OCI-LY7 (cell line): ENCODE results near the gene SHROOM3.

Experiments
- CTCF ChIP-seq: fragments of 200-600 bp; sonication (generic); conservative IDR thresholded peaks from 2 replicates; pipeline ENCODE4 v1.5.1; 2014; ENCODE audit warnings: mild to moderate bottlenecking, antibody characterized with exemption, low read length, moderate library complexity, mixed read lengths
- EZH2phosphoT487 ChIP-seq: fragments of 200-600 bp; sonication (generic); IDR thresholded peaks from 2 replicates; pipeline ENCODE4 v1.6.1; 2018; ENCODE audit warnings: low read depth, borderline replicate concordance, mild to moderate bottlenecking, mixed run types, antibody characterized with exemption, low read length, moderate library complexity, mixed read lengths

GRCh38 chr4:76732246-76732645 is 297.2 kb downstream of the SHROOM3 start:
- TF ChIP-seq CTCF, result no peak
- TF ChIP-seq EZH2phosphoT487, result no peak
